Gastrocnemius medialis (tissue), 4 donors: ENCODE data around the gene NLRP7.

Source experiments
- CTCF ChIP-seq, 5 experiments: fragments of 450-650 bp in 3 of 5; fragments of 200-600 bp in 2 of 5; sonication (generic) in 2 of 5; IDR thresholded peaks in 4 of 5; conservative IDR thresholded peaks in 1 of 5; 1 replicate in 4 of 5; 2 replicates in 1 of 5; pipeline ENCODE4 v1.5.1; 2016 to 2019; ENCODE audit warnings: antibody characterized with exemption in 5 of 5, mild to moderate bottlenecking in 3 of 5, moderate library complexity in 3 of 5
- POLR2A ChIP-seq, 2 donors: fragments of 450-650 bp; IDR thresholded peaks; one replicate each; pipeline ENCODE4 v1.6.1; 2017; ENCODE audit warnings: antibody characterized with exemption in 2 of 2, mild to moderate bottlenecking in 2 of 2, moderate library complexity in 2 of 2

GRCh38 chr19:54959840-54960239 is 12.5 kb upstream of the NLRP7 start:
- TF ChIP-seq CTCF (IDR thresholded peaks at IDR 0.05 in 4 of 5, conservative IDR thresholded peaks at IDR 0.05 in 1 of 5) = no peak
- no peak for TF ChIP-seq POLR2A (IDR thresholded peaks at IDR 0.05)
